NCI-H2029 (cell line): ENCODE data around the gene THRB.

Experiments used
- DNase-seq: peaks from one replicate; lab custom pipeline; 2025; lab: John Stamatoyannopoulos, UW

The THRB gene

GRCh38 chr3:24142127-24142526 is 352.5 kb downstream of the THRB start:
- no peak for DNase-seq

GRCh38 chr3:24141548-24141947 is 353.1 kb downstream of the THRB start:
- DNase-seq: no peak

GRCh38 chr3:24139463-24140412 is 354.9 kb downstream of the THRB start:
- DNase-seq: no peak

GRCh38 chr3:24138876-24139256 is 355.8 kb downstream of the THRB start:
- no peak for DNase-seq

DNA sequence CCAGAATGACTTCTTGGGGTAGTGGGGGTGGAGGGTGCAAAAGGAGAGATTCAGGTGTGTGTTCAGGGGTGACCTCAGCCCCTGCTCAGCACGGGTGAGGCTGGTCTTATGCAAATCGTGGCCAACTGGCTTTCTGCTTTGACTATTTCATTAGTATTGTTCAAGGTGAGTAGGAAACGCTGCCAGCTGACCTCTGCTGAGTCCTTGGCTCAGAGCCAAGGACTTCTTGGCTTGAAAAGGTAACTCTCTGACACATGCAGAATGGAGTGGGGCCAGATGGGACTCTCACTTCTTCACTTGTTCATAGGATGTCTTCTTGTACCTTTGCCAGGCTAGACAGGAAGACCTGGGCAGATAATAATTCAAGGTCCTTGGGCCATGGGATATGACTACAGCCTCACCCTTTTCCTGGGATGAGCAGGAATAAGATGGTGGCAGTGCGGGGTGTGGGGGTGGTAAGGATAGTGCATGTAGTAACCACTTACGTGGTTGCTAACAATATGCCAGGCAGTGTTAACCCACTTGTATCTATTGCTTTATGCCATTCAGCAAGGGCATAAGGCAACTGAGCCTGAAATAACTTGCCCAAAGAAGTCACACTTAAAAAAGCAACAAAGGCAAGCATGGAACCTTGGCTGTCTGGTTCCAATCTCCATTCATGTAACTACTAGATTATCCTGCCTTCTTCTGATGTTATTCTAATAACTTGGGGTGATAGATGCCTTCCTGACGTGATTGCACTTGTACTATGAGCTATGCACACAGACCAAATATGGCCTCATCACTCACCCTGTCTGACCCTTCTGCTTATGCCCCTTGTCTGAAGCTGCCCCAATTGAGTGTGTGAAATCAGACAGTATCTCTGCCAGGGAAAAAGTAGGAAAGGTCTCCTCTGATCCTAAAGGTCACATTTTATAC is 356.4 kb downstream of the THRB start:
- peak; percentile 96 for DNase-seq

GRCh38 chr3:24137334-24137733 is 357.3 kb downstream of the THRB start:
- DNase-seq: no peak

- no peak for DNase-seq
These were observed 357.9 kb downstream of the THRB start for GRCh38 chr3:24136624-24137310.

GRCh38 chr3:24135280-24135679 is 359.4 kb downstream of the THRB start:
- no peak for DNase-seq

GRCh38 chr3:24133942-24134341 is 360.7 kb downstream of the THRB start:
- no peak for DNase-seq

DNA sequence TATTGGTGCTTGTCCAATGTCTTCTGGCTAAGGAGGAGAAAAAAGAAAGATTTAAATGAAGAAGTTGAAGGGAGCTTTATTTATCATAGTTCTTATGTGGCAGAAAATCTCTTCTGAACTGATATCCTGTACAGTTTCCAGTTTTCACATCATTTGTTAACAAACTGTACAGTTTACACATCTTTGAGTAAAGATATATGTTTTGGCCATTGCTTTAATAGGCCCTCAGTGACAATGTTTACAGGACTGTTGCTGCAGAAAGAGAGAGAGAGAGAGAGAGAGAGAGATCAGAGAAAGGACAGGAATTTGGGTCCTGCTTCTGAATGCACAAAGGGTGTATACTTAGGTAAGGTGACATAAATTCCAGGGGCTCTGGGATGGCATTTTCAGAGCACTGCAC is 361.2 kb downstream of the THRB start:
- no peak for DNase-seq

DNA sequence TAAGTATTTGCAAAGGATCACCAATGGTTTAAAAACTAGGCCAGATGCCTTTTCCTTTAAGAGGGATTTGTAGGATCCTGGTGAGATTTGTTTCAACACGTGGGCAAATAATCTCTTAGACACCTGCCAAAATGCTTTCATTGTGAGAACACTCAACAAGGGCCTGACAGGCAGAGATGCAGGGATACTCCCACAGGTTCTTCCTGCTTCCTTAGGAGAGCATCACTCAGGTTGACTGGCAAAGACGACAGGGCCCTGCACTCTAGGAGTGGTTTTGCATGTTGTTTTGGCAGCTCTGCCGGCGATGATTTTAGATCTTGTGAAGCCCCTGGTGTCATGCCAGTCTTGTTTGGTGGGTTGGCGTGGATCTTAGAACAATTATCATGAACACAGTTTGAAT is 365.1 kb downstream of the THRB start:
- DNase-seq: peak; percentile 81

DNA sequence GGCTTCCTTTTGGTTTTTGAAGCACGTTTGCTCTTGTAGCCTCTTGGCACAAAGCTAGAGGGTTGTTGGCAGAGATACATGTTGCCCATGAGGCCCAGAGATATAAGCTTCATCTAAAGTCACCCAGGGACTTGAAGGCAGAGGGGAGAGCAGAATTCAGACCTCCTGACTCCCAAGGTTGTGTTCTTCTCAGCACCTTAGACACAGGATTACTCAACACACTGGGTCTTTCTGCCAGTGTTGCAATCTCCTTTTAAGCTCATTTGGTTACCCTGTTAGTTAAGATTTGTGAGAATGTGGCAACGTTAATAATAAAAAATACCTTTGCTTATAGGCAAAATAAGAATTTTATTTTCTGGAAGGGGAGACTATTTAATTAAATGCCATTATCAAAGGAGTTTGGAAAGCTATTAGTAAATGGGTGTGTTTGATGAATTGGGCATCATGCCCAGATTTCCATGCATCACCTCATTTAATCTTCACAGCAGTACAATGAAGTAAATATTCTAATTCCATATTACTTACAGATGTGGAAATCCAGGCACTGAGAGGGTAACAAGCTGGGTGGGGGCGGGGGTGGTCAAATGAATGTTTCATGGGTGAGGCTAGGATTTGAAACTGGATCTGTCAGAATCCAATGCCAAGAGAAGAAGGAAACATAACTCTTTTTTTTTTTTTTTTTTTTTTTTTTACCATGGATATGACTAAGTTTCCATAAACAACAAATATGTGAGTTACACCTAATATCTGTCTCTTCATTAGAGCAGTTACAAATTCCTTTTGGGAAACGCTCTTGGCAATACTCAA is 366.2 kb downstream of the THRB start:
- peak; percentile 58 for DNase-seq

GRCh38 chr3:24123596-24123995 is 371.1 kb downstream of the THRB start:
- no peak for DNase-seq

DNA sequence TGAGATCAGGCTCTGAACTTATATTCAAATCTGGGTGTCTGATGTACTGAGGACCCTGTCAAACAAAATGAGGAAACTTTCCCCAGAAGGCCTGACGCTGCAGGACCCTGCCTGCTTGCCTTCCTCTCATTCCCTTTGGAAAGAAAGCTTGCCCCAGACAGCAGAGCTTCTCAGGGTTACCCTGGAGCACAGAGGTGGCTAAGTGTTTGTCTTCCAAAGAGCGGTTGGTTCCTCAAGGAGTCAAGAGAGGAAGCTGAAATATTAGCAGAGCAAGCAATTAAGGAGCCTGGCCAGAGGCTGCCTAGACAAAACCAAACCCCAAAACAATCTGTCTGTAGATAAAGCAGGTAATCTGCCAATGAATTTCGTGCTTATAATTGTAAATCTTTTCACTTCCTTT is 374.2 kb downstream of the THRB start:
- DNase-seq: no peak

- DNase-seq: peak; percentile 74
These were observed 375.3 kb downstream of the THRB start for GRCh38 chr3:24119321-24119751.

GRCh38 chr3:24117508-24117907 is 377.1 kb downstream of the THRB start:
- DNase-seq: no peak

- no peak for DNase-seq
These were observed 382.9 kb downstream of the THRB start for GRCh38 chr3:24111711-24112110.

DNA sequence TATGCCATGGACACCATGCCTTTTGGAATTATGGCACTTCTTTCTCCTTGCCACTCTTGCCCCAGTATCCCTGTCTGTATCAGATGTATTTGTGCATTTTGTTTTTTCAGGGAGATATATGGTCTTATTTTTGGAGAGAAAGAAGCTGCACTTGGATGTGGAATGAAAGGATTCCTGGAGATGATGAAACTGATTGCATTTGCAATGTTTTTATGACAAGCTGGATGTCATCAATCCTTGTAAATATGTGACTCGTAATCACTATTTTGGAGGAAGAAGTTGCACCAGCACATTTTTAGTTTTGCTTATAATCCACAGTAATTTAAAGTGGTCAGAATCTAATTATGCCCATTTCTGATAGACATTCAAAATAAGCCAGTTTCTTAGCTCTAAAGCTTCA is 384.6 kb downstream of the THRB start:
- DNase-seq: no peak

- no peak for DNase-seq
These were observed 392.9 kb downstream of the THRB start for GRCh38 chr3:24101676-24102168.

DNA sequence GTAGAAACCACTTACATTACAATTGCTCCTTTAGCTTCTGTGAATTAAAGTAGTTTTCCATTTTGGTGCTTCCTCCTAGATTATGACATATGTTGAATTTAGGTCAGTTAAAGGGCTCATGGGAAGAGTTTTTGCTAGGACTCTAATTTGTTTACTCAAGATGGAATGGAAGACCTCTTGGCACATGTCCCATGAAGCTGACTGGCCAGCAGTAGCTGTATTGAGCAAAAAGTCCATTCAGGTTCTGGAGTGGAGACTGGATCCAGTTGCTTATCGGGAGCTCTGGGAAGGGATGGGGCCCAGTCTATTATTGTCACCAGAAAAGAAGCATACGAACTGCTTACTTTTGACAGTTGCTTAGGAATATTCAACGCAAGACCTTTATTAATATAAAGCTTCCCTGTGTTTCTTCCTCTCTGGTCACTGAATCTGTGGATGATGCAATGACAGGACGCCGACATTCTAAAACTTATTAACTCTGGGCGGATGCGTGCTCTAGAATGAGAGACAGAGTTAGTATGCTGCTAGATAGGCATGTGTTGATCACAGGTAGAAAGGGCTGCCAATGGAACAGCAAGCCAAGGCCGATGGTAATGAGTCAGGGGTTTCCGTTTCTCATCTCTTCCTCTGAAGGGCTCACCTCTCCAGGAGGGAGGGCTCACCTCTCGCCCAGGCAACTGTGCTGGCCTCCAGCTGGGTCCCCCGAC is 393.8 kb downstream of the THRB start:
- peak; percentile 31 for DNase-seq
